Stomach (tissue), 4 donors: ENCODE measurements around the gene URB1.

Experiments
- CTCF ChIP-seq, 7 experiments: fragments of 450-650 bp in 4 of 7; fragments of 200-600 bp in 3 of 7; sonication (generic) in 3 of 7; IDR thresholded peaks; one replicate each; pipeline ENCODE4 v1.5.1; 2016 to 2019; ENCODE audit warnings: antibody characterized with exemption in 7 of 7, control low read depth in 2 of 7, mild to moderate bottlenecking in 1 of 7
- EP300 ChIP-seq: sonication (generic); formaldehyde crosslinking; IDR thresholded peaks from one replicate; pipeline ENCODE4 v1.6.1; 2017; ENCODE audit warnings: antibody characterized with exemption
- POLR2A ChIP-seq, 4 donors: fragments of 450-650 bp; IDR thresholded peaks; one replicate each; pipeline ENCODE4 v1.6.1; 2016; ENCODE audit warnings: antibody characterized with exemption in 4 of 4, control low read depth in 2 of 4, mild to moderate bottlenecking in 1 of 4, moderate library complexity in 1 of 4
- POLR2AphosphoS5 ChIP-seq, 3 donors: sonication (generic); formaldehyde crosslinking; IDR thresholded peaks; one replicate each; pipeline ENCODE4 v1.6.1; 2016; ENCODE audit warnings: antibody characterized with exemption in 3 of 3

- TF ChIP-seq POLR2A (IDR thresholded peaks at IDR 0.05) (no peak), POLR2AphosphoS5 (IDR thresholded peaks at IDR 0.05) (no peak), CTCF (IDR thresholded peaks at IDR 0.05) (no peak), EP300 (no peak)
Measured at GRCh38 chr21:32338209-32338921, 54.4 kb downstream of the URB1 start.
